GM18526 (cell line): Measurements from ENCODE around the gene CREBL2.

ENCODE experiments used
- POLR2A ChIP-seq: IDR thresholded peaks from 3 replicates; pipeline ENCODE4 v1.6.1; 2011; ENCODE audit not compliant: insufficient read length; ENCODE audit errors: extremely low read depth

Gene CREBL2

DNA sequence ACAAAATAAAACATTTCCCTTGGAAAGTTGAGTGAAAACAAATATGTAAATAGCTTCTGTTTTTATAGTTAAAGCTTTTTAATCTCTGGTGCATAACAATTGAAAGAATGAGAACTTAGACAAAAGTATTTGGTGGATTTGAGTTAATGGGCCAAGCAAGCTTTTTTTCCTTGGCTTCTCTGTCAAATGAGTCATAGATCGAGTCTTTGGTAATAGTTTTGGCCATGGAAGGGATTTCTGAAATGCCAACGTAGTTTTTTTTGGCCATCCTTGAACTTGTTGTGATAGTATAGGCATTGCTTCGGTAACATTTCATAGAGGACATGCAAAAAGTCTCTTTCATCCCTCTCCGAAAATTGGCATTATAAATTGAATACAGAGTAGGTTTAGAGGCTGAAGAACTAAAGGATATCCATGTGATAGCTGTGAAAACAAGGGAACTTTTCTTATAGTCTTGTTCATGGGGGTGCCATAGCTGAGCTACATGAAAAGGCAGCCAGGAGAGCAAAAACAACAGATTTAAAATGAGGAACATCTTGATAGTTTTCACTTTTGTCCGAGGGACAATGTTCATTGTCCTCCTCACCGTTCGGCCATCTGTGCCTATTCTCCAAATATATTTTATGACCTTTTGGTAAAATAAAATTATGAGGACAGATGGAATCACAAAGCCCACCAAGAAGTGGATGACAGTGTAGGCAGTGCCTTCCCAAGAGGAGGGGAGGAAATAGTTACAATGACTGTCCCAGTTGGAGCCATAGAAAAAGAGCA is 49.6 kb downstream of the CREBL2 start:
- no peak for TF ChIP-seq POLR2A

DNA sequence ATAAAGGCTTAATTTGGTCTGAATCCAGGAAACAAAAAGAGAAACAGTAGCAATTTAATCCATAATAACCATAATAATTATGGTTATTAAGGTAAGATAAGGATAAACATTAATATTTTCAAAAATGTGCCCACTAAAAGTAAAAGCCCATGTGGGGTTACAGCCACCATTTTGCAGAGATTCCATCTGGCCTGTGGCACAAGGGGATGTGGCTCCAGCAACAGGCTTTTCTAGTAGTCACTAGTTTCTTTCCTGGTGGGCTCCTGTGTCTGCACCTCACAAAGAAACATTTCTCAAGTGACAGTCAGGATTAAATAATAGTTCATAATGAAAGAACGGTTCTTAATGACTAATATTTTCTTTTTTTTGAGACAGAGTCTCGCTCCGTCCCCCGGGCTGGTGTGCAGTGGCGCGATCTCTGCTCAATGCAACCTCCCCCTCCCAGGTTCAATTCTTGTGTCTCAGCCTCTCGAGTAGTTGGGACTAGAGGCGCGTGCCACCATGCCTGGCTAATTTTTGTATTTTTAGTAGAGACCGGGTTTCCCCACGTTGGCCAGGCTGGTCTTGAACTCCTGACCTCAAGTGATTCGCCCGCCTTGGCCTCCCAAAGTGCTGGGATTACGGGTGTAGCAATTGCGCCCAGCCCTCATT is 52.1 kb downstream of the CREBL2 start:
- TF ChIP-seq POLR2A: no peak

DNA sequence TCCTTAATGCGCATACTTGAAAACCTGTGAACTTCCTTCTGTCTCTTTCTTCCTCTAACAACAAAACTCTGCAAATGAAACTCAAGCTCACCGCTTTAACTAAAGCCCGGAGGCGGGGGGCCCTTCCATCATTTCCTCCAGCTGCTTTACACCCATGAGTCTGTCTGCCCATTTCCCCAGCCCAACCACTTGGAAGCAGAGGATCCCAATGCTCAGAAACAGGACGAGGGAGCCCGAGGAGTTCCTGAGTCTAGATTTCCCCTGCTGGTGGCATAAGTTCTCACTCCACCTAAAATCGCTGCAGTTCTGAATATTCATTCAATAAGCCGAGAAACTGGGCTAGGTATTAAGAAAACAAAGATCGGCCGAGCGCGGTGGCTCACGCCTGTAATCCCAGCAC is 53.5 kb downstream of the CREBL2 start:
- TF ChIP-seq POLR2A: no peak

DNA sequence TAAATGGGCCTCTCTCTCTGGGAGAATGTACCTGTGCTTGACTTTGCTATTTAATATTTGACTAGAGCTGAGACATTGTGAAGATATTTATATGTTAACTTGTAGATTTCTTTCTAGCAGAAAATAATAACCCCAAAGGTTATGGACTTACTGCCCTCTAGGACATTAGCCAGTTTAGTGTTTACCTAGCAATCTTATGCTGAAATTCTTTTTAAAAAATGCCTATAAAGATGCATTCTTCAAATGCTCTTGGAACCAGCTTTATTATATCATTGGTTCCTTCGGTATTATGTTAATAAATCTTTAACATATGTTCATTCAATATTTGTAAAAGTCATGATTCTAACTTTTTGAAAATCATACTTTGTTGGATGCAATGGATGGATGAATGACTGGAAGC is 56.3 kb downstream of the CREBL2 start:
- no peak for TF ChIP-seq POLR2A

DNA sequence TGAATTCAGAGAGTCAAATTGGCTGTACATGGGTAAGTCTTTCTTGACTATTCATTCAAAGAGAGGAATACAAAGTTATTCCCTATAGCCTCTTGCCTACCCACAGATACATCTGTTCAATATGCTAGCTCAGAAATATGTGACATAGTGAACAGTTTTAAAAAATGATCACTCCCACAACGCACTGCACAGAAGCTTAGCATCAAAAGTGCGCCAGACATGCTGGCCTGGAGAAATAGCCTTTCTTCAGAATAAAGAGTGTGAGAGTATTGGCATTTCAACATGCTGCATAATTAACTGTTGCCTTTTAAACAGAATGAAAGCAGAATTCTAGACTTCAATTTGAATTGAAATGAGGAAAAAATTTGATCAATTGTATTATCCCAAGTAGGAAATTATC is 57.3 kb downstream of the CREBL2 start:
- TF ChIP-seq POLR2A: no peak

DNA sequence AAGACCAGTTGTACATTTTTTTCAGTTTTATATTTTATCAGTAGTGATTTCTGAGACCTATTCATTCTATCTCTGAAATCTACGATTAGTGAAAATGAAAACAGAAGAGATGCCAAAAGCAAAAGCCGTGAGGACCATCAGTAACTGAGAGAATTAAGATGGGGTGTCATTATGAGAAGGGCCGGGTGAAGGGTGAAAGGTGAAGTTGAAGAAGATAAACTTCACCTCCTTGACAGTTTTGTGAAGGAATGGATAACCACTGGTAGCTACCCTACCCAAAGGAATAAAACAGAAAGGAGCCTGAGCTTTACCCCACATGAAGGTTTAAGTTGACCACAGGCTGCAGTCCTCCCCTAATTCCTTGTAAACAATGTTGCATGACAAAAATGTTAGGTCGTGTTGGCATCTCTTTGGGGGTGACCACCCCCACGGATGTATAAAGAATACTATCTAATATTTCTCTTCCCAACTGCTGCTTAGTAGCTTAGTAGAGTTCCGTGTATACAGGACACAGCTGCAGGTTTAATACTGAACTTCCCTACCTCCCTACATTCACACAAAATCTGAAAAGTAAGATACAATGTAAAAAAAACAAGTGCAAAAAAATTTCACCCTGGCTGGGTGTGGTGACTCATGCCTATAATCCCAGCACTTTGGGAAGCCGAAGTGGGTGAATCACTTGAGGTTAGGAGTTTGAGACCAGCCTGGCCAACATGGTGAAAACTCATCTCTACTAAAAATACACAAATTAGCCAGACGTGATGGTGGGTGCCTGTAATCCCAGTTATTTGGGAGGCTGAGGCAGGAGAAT is 60.4 kb downstream of the CREBL2 start:
- no peak for TF ChIP-seq POLR2A

DNA sequence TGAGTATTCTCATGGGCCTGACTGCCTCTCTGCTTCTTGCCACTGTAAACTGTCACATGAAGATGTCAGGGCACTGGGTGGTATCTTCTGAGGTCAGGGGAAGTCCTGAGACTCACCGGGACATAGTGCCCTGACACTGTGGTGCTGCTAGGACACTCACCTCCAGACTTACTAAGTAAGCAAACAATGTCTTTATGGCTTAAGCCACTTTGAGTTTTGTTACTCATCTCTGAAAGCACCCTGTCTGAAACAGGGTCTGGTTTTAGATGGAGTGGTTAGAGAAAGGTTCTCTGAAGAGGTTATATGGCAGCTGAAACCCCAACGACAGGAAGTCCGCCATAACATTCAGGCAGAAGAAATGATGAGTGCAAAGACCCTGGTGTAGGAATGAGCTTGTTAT is 61.6 kb downstream of the CREBL2 start:
- no peak for TF ChIP-seq POLR2A

DNA sequence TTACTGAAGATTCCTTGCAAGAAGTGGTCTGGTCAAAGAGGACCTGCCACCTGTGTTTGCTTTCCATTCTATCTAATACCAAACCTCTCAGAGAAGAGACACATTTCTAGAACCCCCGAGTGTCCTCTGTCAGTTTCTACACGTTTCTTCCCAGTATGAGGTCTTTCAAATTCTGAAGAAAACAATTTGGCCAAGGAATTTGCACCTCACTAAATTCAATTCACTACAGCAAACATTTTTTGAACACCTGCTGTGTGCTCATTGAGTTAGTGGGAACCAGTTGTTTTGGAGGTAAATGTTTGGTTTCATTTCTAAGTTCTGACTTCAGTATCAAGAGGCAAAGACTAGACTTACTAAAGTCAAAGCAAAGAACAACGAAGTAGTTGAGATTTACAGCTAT is 64.9 kb downstream of the CREBL2 start:
- no peak for TF ChIP-seq POLR2A

DNA sequence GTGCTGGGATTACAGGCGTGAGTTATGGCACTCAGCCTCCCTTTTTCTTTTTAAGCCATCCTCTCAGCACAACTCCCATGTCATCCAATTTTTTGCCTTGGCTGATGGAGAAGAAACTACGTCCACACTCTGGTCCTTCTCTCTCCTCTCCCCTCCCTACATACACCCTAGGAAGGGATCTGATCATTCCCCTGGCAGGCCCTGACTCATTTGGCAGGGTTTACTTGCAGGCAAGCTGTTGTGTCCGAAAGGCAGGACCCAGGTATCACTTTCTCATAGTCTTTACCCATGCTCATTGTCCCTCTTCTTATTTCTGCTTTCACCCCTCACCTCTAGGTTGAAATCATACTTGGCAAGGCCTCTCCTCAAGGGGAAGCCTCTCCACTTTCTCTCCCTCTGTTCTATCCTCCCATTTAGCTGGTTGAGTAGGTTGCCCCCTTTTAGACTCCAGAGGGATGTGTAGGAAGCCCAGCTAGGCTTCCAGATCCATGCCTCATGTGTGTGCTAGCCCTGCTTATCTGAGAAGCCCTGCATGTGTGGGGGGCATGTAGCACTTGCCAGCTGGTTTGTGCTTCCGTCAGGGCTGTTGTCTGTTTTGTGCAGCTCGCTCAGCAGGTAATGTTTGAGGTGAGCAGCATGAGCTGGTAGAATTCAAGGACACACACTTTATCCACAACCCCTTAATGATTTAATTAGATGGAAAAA is 69.5 kb downstream of the CREBL2 start:
- no peak for TF ChIP-seq POLR2A

DNA sequence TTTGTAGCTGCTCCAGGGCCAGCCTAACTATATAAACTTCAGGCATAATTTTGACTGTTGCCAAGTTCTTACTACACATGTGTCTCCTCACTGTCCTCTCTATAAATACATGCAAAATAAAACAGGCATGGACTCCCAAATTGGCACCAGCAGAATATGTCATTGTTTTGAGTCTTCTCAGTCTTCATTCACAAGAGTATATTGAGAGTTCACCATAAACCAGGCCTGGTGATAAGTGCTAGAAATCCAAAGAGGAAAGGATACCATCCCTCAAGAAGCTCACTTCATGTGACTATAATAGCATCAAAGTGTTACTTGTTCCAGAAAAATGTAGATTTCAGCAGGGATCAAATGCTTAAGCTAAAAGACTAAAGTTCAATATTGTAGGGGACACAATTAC is 70.6 kb downstream of the CREBL2 start:
- no peak for TF ChIP-seq POLR2A

DNA sequence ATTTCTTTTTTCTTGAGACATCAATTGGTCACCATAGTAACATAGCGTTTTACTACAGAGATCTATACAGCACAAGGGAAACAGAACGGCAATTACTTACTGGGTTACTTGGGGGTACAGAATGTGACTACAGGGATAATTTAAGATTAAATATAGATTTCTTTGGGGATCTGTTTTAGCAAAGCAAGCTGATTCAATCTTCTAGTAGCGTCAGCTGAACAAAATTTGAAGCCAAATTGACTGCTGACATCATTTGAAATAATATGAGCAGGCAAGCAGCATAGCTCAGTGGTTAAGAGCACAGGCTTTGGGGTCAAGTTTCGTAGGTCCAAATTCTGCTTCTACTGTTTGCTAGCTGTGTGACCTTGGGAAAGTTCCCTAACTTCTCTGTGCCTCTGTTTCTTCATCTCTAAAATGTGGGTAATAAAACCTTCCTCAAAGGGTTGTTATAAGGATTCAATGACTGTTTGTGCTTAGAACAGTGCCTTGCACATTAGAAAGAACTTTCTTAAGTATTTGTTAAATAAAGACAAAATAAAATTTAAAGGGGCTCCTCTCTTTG is 71.5 kb downstream of the CREBL2 start:
- no peak for TF ChIP-seq POLR2A

DNA sequence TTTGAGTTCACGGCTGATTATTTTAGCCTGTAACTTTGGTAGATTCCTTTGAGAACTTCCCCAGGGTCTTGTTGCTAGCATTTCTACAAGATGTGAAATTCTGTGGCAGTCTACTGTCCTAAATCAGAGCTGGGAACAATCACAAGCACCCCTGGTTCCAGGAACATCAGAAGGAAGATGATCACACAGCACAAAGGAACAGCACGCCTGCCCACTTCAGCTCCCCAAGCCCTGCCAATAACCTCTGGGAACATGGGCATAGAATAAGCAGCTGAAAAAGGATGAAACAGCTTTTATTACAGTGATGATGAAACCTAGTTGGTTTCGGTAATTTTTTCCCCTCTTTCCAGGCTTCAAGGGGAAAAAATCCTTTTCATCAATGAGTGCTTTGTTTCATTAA is 72.0 kb downstream of the CREBL2 start:
- no peak for TF ChIP-seq POLR2A

DNA sequence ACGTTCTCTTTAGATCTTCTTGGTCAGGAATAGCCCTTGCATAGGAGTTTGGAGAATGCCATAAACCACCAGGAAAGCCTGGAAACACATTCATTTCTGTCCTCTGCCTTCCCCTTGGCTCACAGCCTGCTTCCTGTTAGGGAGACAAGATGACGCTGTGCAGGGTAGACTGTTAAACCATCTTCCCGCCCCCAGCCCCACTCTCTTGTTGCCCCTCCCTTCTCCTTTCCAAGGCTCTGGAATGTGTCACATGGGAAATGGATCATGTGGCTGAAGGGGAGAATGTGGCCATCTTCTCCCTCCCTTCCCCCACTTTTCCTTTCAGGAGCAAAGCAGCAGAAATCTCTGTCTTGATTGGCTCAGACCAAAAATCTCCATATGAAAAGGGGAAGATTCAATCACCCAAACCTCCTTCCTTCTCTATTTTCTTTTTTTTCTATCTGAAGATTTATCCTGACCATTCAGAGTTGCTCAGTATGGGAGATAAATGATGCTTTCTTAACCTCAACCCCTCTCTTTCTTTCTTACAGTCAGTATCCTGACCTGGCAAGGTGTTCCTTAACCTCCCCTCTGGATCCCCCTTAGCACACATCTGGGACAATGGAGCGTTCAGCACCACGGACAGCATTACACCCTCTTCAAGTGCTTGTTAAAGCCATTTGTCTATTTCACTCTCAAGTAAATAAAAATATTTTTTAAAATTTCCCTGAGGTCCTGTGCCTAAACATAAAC is 72.9 kb downstream of the CREBL2 start:
- no peak for TF ChIP-seq POLR2A

DNA sequence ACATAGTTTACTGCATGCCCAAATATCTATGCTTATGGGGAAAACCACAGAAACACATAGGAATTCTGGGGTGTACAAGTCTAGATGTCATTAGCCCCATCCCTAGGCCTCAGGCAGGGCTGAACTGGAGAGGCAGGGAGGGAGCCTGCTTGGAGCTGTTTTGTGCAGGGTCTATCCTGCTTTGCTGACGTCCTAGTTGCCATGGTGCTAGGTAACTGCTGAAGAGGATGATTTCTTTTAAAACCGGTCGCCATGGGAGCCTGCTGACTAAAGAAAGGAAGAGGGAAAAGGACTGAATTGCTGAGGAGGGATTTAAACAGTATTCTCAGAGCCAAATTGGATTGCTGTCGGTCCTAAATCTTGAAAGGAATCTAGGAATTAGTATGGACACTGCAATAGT is 73.6 kb downstream of the CREBL2 start:
- no peak for TF ChIP-seq POLR2A
